H9 (cell line): Measurements from ENCODE around the gene CPT1C. TPM values are rescaled to one million over a fixed set of nuclear protein-coding genes. Genes with fewer than 3 reads are reported as not detected.

Source experiments
- DNase-seq: peaks from one replicate; pipeline ENCODE4 v3.0.0-alpha.2; 2017
- H2AFZ ChIP-seq: one replicate; pipeline ENCODE4 v1.6.1; 2013; ENCODE audit warnings: mild to moderate bottlenecking, low read length, control low read depth, moderate library complexity
- H2AK5ac ChIP-seq: 2 replicates; pipeline ENCODE4 v1.6.1; 2013; ENCODE audit warnings: low read length, control low read depth, mixed read lengths; ENCODE audit not compliant: insufficient read length
- H2BK120ac ChIP-seq: one replicate; pipeline ENCODE4 v1.6.1; 2013; ENCODE audit warnings: low read depth, mild to moderate bottlenecking, low read length, control low read depth, inconsistent platforms; ENCODE audit not compliant: poor library complexity, severe bottlenecking
- H2BK12ac ChIP-seq: 2 replicates; pipeline ENCODE4 v1.6.1; 2013; ENCODE audit warnings: low read length, control low read depth, mixed read lengths, low read depth; ENCODE audit not compliant: insufficient read length
- H2BK15ac ChIP-seq: 2 replicates; pipeline ENCODE4 v1.6.1; 2013; ENCODE audit warnings: low read depth, low read length, control low read depth
- H2BK20ac ChIP-seq: one replicate; pipeline ENCODE4 v1.6.1; 2013; ENCODE audit warnings: low read depth, mild to moderate bottlenecking, low read length, control low read depth, inconsistent platforms; ENCODE audit not compliant: poor library complexity, severe bottlenecking
- H2BK5ac ChIP-seq: 2 replicates; pipeline ENCODE4 v1.6.1; 2013; ENCODE audit warnings: low read length, control low read depth, mixed read lengths; ENCODE audit not compliant: insufficient read length
- H3K14ac ChIP-seq: 2 replicates; pipeline ENCODE4 v1.6.1; 2013; ENCODE audit warnings: low read length, control low read depth; ENCODE audit not compliant: insufficient read depth
- H3K18ac ChIP-seq: 2 replicates; pipeline ENCODE4 v1.6.1; 2013; ENCODE audit warnings: low read depth, mild to moderate bottlenecking, mixed read lengths, low read length, control low read depth; ENCODE audit not compliant: insufficient read length
- H3K23ac ChIP-seq: 2 replicates; pipeline ENCODE4 v1.6.1; 2013; ENCODE audit warnings: low read length, control low read depth, mixed read lengths, low read depth; ENCODE audit not compliant: insufficient read length
- H3K23me2 ChIP-seq: 2 replicates; pipeline ENCODE4 v1.6.1; 2013; ENCODE audit warnings: low read depth, mild to moderate bottlenecking, mixed read lengths, low read length, control low read depth; ENCODE audit not compliant: insufficient read length, poor library complexity, severe bottlenecking
- H3K27ac ChIP-seq: 2 replicates; pipeline ENCODE4 v1.5.1; 2013; ENCODE audit warnings: low read length, control low read depth, mixed read lengths, low read depth; ENCODE audit not compliant: insufficient read length
- H3K27me3 ChIP-seq: 2 replicates; pipeline ENCODE4 v1.6.1; 2013; ENCODE audit warnings: low read length, control low read depth, inconsistent platforms; ENCODE audit not compliant: insufficient read depth
- H3K4ac ChIP-seq: 2 replicates; pipeline ENCODE4 v1.6.1; 2013; ENCODE audit warnings: low read depth, mild to moderate bottlenecking, control low read depth, inconsistent platforms, low read length, moderate library complexity
- H3K4me1 ChIP-seq: 2 replicates; pipeline ENCODE4 v1.6.1; 2013; ENCODE audit warnings: low read length, control low read depth, inconsistent platforms; ENCODE audit not compliant: insufficient read depth
- H3K4me2 ChIP-seq: 2 replicates; pipeline ENCODE4 v1.6.1; 2013; ENCODE audit warnings: low read length, control low read depth, mixed read lengths; ENCODE audit not compliant: insufficient read length, insufficient read depth
- H3K56ac ChIP-seq: 2 replicates; pipeline ENCODE4 v1.6.1; 2013; ENCODE audit warnings: low read depth, mild to moderate bottlenecking, mixed read lengths, low read length, control low read depth; ENCODE audit not compliant: insufficient read length
- H3K79me1 ChIP-seq: 2 replicates; pipeline ENCODE4 v1.6.1; 2013; ENCODE audit warnings: low read depth, mild to moderate bottlenecking, moderate library complexity, low read length, control low read depth, inconsistent platforms; ENCODE audit not compliant: insufficient read depth, poor library complexity, severe bottlenecking
- H3K79me2 ChIP-seq: 2 replicates; pipeline ENCODE4 v1.6.1; 2013; ENCODE audit warnings: low read length, control low read depth, inconsistent platforms; ENCODE audit not compliant: insufficient read depth
- H3K9ac ChIP-seq: 2 replicates; pipeline ENCODE4 v1.6.1; 2013; ENCODE audit warnings: low read length, control low read depth, mixed read lengths; ENCODE audit not compliant: insufficient read length; ENCODE audit errors: extremely low read depth
- H3K9me3 ChIP-seq: one replicate; pipeline ENCODE4 v1.6.1; 2013; ENCODE audit warnings: low read depth, low read length, inconsistent platforms; ENCODE audit not compliant: control insufficient read depth
- H3T11ph ChIP-seq: one replicate; pipeline ENCODE4 v1.6.1; 2013; ENCODE audit warnings: mild to moderate bottlenecking, low read length, control low read depth, inconsistent platforms
- H4K20me1 ChIP-seq: one replicate; pipeline ENCODE4 v1.6.1; 2013; ENCODE audit not compliant: control insufficient read depth, insufficient read length, insufficient read depth
- H4K5ac ChIP-seq: 2 replicates; pipeline ENCODE4 v1.6.1; 2013; ENCODE audit warnings: low read depth, mild to moderate bottlenecking, mixed read lengths, low read length, control low read depth; ENCODE audit not compliant: insufficient read length
- H4K8ac ChIP-seq: replicated peaks from 2 replicates; pipeline ENCODE4 v1.6.1; 2013; ENCODE audit warnings: low read length, control low read depth, mixed read lengths, low read depth; ENCODE audit not compliant: insufficient read length
- H4K91ac ChIP-seq: 2 replicates; pipeline ENCODE4 v1.6.1; 2013; ENCODE audit warnings: low read depth, mild to moderate bottlenecking, moderate library complexity, mixed read lengths, low read length, control low read depth; ENCODE audit not compliant: insufficient read length
- H3K27ac Mint-ChIP-seq, 3 experiments: 2 replicates in 2 of 3; 3 replicates in 1 of 3; pipeline ENCODE4 v1.8.0; 2020 to 2021; ENCODE audit warnings: mixed read lengths in 3 of 3, mild to moderate bottlenecking in 1 of 3, moderate library complexity in 1 of 3
- H3K27me3 Mint-ChIP-seq: 2 replicates; pipeline ENCODE4 v1.8.0; 2021; ENCODE audit warnings: low read depth, mild to moderate bottlenecking, moderate library complexity, mixed read lengths
- H3K36me3 Mint-ChIP-seq, 3 experiments: 2 replicates in 2 of 3; 3 replicates in 1 of 3; pipeline ENCODE4 v1.8.0; 2020 to 2021; ENCODE audit warnings: low read depth in 3 of 3, mixed read lengths in 3 of 3; ENCODE audit not compliant: insufficient read depth in 1 of 3
- H3K4me1 Mint-ChIP-seq, 2 experiments: 2 replicates each; pipeline ENCODE4 v1.8.0; 2020; ENCODE audit warnings: mixed read lengths in 2 of 2
- H3K4me3 Mint-ChIP-seq, 2 experiments: 2 replicates in 1 of 2; 3 replicates in 1 of 2; pipeline ENCODE4 v1.8.0; 2020 to 2021; ENCODE audit warnings: mild to moderate bottlenecking in 2 of 2, mixed read lengths in 2 of 2, moderate library complexity in 1 of 2
- H3K9me3 Mint-ChIP-seq, 2 experiments: 2 replicates in 1 of 2; 3 replicates in 1 of 2; pipeline ENCODE4 v1.8.0; 2020; ENCODE audit warnings: mild to moderate bottlenecking in 2 of 2, mixed read lengths in 2 of 2, moderate library complexity in 1 of 2
- CTCF ChIP-seq: fragments of 200-600 bp; sonication (generic); conservative IDR thresholded peaks from 3 replicates; pipeline ENCODE4 v1.8.0; 2021; ENCODE audit warnings: antibody characterized with exemption, mild to moderate bottlenecking
- WGBS: extraction: QIAGEN DNeasy Blood & Tissue Kit; methylation state at CpG from one replicate; pipeline ENCODE4 v1.1.7; 2013; ENCODE audit warnings: missing lambda C conversion rate, low lambda C conversion rate, mixed read lengths; ENCODE audit not compliant: insufficient read length; ENCODE audit errors: extremely low coverage; 5-methylcytosine and 5-hydroxymethylcytosine counted together
- total RNA-seq: library from RNA; stranded (reverse); gene quantifications from 2 replicates; pipeline ENCODE4 v1.2.1, GENCODE V29; 2021

The CPT1C gene
- total RNA-seq, 1 experiment from 2014 or later = 74.6 TPM

- H2AFZ ChIP-seq = no peak overlapping the region
- Mint-ChIP-seq H3K36me3 (no peaks in the 10 kb centered on the region), H3K27me3 (no peaks in the 10 kb centered on the region; the same call in 1 of the 2 replicates), H3K4me1 (no peaks in the 10 kb centered on the region), H3K9me3 (no peaks in the 10 kb centered on the region), H3K27ac (no peak overlapping the region), H3K4me3 (no peak overlapping the region)
- no peak overlapping the region for H3K9ac ChIP-seq
- H3T11ph ChIP-seq = no peak overlapping the region
- no peak overlapping the region for H2BK120ac ChIP-seq
- H4K5ac ChIP-seq = no peak overlapping the region
- H3K4ac ChIP-seq = no peak overlapping the region
- H4K20me1 ChIP-seq = no peaks in the 10 kb centered on the region
- no peak overlapping the region for H4K91ac ChIP-seq
- no peak overlapping the region for H3K23ac ChIP-seq
- no peak overlapping the region for H2BK20ac ChIP-seq
- H2BK15ac ChIP-seq = no peak overlapping the region
- H2BK5ac ChIP-seq = no peak overlapping the region
- no peak for DNase-seq
- TF ChIP-seq CTCF = no peak
- WGBS = no CpG with 5 or more reads among the region's 4 CpGs
- H3K4me2 ChIP-seq = no peak overlapping the region
- H2AK5ac ChIP-seq = no peak overlapping the region
- no peaks in the 10 kb centered on the region for H3K23me2 ChIP-seq
- H3K18ac ChIP-seq = no peak overlapping the region
- H4K8ac ChIP-seq = no peak overlapping the region
- H3K27me3 ChIP-seq = no peaks in the 10 kb centered on the region
- no peaks in the 10 kb centered on the region for H3K4me1 ChIP-seq
- no peak overlapping the region for H3K27ac ChIP-seq
- no peak overlapping the region for H2BK12ac ChIP-seq
- no peak overlapping the region for H3K56ac ChIP-seq
- no peaks in the 10 kb centered on the region for H3K9me3 ChIP-seq
- H3K14ac ChIP-seq = no peak overlapping the region
- H3K79me1 ChIP-seq = no peaks in the 10 kb centered on the region
- H3K79me2 ChIP-seq = no peaks in the 10 kb centered on the region
Observed at GRCh38 chr19:49738268-49738667, 47.4 kb downstream of the CPT1C start.
